ENCODE results near the gene BRD7. TPM values are rescaled to one million over a fixed set of nuclear protein-coding genes. Genes with fewer than 3 reads are reported as not detected.

BRD7 gene
- total RNA-seq, 4 donors from 2014 or later: 38.3 to 55.9 (median 48.8) TPM

DNA sequence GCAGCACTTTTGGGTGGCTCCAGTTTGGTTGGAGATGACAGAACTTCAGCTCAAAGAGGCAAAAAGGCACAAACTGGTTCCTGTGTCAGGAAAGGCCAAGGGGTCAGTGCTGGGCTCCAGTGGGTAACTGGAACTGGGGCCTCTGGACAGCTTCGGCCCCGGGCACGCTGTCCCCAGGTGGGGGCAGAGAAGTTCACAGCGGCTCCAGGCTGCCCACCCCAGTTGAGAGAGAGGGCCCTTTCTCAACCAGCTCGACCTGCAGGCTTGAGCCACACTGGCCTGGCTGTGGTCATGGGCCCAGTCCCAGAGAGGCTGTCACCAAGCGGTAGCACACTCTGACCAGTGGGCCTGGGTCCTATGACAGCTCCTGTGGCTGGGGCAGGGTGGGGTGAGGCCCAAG, 77.9 kb downstream of the BRD7 start:
- intact Hi-C loops (cut with DNase I; ENCODE audit: low total_unique reads) (no loop called here), in situ Hi-C loops (cut with MboI; ENCODE audit: low sequenced_read_pairs in 4 of 4) (no loop called here)
- no peak for TF ChIP-seq POLR2A (IDR thresholded peaks at IDR 0.05)
- TF ChIP-seq, protein P1, sequence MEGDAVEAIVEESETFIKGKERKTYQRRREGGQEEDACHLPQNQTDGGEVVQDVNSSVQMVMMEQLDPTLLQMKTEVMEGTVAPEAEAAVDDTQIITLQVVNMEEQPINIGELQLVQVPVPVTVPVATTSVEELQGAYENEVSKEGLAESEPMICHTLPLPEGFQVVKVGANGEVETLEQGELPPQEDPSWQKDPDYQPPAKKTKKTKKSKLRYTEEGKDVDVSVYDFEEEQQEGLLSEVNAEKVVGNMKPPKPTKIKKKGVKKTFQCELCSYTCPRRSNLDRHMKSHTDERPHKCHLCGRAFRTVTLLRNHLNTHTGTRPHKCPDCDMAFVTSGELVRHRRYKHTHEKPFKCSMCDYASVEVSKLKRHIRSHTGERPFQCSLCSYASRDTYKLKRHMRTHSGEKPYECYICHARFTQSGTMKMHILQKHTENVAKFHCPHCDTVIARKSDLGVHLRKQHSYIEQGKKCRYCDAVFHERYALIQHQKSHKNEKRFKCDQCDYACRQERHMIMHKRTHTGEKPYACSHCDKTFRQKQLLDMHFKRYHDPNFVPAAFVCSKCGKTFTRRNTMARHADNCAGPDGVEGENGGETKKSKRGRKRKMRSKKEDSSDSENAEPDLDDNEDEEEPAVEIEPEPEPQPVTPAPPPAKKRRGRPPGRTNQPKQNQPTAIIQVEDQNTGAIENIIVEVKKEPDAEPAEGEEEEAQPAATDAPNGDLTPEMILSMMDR (IDR thresholded peaks at IDR 0.05 in 4 of 5, conservative IDR thresholded peaks at IDR 0.05 in 1 of 5): no peak
- Histone ChIP-seq H3K4me3 (no peak overlapping the region), H3K4me1 (no peaks in the 10 kb centered on the region), H3K36me3 (no peaks in the 10 kb centered on the region), H3K27ac (no peak overlapping the region), H3K9me3 (no peaks in the 10 kb centered on the region), H3K27me3 (no peaks in the 10 kb centered on the region)
- DNase-seq (no peak), ATAC-seq (no peak)

DNA sequence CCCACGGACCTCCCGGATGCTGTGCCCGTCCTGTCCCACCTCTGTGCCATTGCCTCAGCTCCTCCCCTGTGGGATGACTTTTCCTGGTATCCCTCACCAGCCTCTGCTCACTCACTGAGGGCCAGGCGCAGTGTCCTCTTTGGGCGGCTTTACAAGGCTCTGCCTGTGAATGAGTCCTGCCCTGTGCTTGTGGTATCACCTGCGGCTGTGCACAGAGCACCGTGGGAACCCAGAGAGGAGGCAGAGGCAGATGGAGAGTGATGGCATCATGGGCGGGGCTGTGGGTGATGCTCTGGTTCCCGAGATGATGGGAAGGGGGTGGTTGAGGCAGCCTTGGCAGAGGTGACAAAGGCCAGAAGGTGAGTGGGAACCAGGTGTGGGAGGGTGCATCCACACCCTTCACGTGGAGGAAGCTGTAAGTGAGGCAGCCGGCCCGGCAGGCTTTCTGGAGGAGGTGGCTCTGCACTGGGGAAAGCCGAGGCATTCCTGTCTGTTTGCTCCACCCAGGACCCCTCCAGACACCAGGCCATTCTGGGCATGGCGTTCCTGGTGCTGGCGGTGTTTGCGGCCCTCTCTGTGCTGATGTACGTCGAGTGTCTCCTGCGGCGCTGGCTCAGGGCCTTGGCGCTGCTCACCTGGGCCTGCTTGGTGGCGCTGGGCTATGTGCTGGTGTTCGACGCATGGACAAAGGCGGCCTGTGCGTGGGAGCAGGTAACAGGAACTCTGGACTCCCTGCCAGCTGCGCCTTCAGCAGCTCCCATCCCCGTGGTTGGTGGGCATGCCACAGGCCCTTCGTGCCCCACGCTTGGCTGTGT, 78.6 kb downstream of the BRD7 start:
- Histone ChIP-seq H3K27ac (no peak overlapping the region), H3K36me3 (no peaks in the 10 kb centered on the region), H3K4me1 (no peaks in the 10 kb centered on the region), H3K9me3 (no peaks in the 10 kb centered on the region), H3K27me3 (no peaks in the 10 kb centered on the region), H3K4me3 (no peak overlapping the region)
- in situ Hi-C loops (cut with MboI; ENCODE audit: low sequenced_read_pairs in 4 of 4): no loop called here
- intact Hi-C loops (cut with DNase I; ENCODE audit: low total_unique reads): no loop called here
- DNase-seq (no peak), ATAC-seq (no peak)
- TF ChIP-seq, protein P1 (IDR thresholded peaks at IDR 0.05 in 4 of 5, conservative IDR thresholded peaks at IDR 0.05 in 1 of 5): no peak
- TF ChIP-seq POLR2A (IDR thresholded peaks at IDR 0.05): no peak

DNA sequence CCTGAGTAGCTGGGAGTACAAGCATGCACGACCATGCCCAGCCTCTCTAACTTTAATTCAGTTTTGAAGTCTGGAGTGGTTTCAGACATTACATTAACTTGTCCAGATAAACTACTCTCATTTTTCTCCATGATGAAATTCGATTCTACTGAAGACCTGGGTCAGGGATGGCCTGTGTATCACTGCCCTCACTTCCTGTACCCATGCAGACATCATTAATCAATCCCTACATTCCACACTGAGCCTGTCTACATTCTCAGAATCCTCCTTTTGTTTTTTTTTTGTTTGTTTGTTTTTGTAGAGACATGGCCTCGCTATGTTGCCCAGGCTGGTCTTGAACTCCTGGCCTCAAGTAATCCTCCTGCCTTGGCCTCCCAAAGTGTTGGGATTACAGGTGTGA, 79.9 kb downstream of the BRD7 start:
- intact Hi-C loops (cut with DNase I; ENCODE audit: low total_unique reads): no loop called here
- ATAC-seq: no peak
- in situ Hi-C loops (cut with MboI; ENCODE audit: low sequenced_read_pairs in 4 of 4): no loop called here

DNA sequence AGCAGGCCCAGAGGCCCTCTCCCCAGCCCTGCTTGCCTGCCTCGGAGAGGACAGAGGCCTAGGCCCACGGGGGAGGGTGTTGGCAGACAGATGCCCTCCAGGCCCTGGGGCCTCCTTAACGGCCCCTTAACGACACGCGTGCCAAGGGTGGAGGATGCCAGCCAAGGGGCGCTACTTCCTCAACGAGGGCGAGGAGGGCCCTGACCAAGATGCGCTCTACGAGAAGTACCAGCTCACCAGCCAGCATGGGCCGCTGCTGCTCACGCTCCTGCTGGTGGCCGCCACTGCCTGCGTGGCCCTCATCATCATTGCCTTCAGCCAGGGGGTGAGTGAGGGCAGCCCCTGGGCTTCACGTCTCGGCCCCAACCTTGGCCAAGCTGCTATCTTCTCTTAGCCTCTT, 80.8 kb downstream of the BRD7 start:
- H3K4me3 ChIP-seq: no peak overlapping the region
- ATAC-seq: no peak
- TF ChIP-seq POLR2A (IDR thresholded peaks at IDR 0.05): no peak
- TF ChIP-seq, protein P1 (IDR thresholded peaks at IDR 0.05 in 4 of 5, conservative IDR thresholded peaks at IDR 0.05 in 1 of 5): no peak
- peaks cover 13 to 14% of the 10 kb centered on the region in 2 donors for H3K4me1 ChIP-seq
- intact Hi-C loops (cut with DNase I; ENCODE audit: low total_unique reads): no loop called here
- no peak overlapping the region for H3K27ac ChIP-seq
- H3K27me3 ChIP-seq: no peaks in the 10 kb centered on the region
- in situ Hi-C loops (cut with MboI; ENCODE audit: low sequenced_read_pairs in 4 of 4): no loop called here
- H3K9me3 ChIP-seq: no peaks in the 10 kb centered on the region
- DNase-seq: no peak
- H3K36me3 ChIP-seq: no peaks in the 10 kb centered on the region

More for the DNA sequence above, 79.9 kb downstream of the BRD7 start:
- no peak for DNase-seq
- Histone ChIP-seq H3K27me3 (no peaks in the 10 kb centered on the region), H3K9me3 (no peaks in the 10 kb centered on the region), H3K27ac (no peak overlapping the region), H3K4me1 (peaks cover 4 to 6% of the 10 kb centered on the region in 2 donors), H3K4me3 (no peak overlapping the region), H3K36me3 (no peaks in the 10 kb centered on the region)
- TF ChIP-seq, protein P1 (IDR thresholded peaks at IDR 0.05 in 4 of 5, conservative IDR thresholded peaks at IDR 0.05 in 1 of 5): no peak
- no peak for TF ChIP-seq POLR2A (IDR thresholded peaks at IDR 0.05)

All from gastrocnemius medialis (tissue), 4 donors.